Lung microvascular endothelial cell (primary cell): Measurements from ENCODE around the gene FATE1. TPM values are rescaled to one million over a fixed set of nuclear protein-coding genes. Genes with fewer than 3 reads are reported as not detected.
"Not testable (repeated sequence)": the region's sequence is repeated elsewhere in the genome, so short reads cannot be mapped to it uniquely, and the experiment has no call there.

Experiments
- DNase-seq, 2 donors: peaks; one replicate each; pipeline versions ENCODE4 v3.0.0 to v3.0.0-alpha.2; 2010; ENCODE audit warnings: low read depth in 2 of 2
- total RNA-seq: library from RNA; depleted of rRNA; stranded (reverse); fragments of >200 nt; gene quantifications from 2 replicates; pipeline ENCODE4 v1.2.1, GENCODE V29; 2014

FATE1 gene
- not detected in 2 replicates for total RNA-seq

- no peak for DNase-seq
These were observed at the start of gene FATE1 for GRCh38 chrX:151715752-151716151. TSS of gene FATE1 (plus strand) at chrX:151716035. CDS start at chrX:151716120, 85 bp downstream.

- no peak for DNase-seq
These were observed 40.6 kb upstream of the FATE1 start for GRCh38 chrX:151675121-151675746.

- DNase-seq: no peak
These were observed 39.6 kb upstream of the FATE1 start for GRCh38 chrX:151676196-151676595.

GRCh38 chrX:151679798-151680402 lies 35.9 kb upstream of the FATE1 start:
- DNase-seq: no peak

- DNase-seq: peak; percentile 36 to 57
These were observed 35.0 kb upstream of the FATE1 start for GRCh38 chrX:151680805-151681204.

GRCh38 chrX:151687635-151688034 lies 28.2 kb upstream of the FATE1 start:
- no peak for DNase-seq

GRCh38 chrX:151688695-151689094 lies 27.1 kb upstream of the FATE1 start:
- no peak for DNase-seq

GRCh38 chrX:151692825-151693224 lies 23.0 kb upstream of the FATE1 start:
- no peak for DNase-seq

- no peak for DNase-seq
These were observed 21.7 kb upstream of the FATE1 start for GRCh38 chrX:151694121-151694520.

- DNase-seq: no peak
These were observed 20.9 kb upstream of the FATE1 start, which contains the start of gene PRRG3 for GRCh38 chrX:151694661-151695582. TSS of gene PRRG3 (plus strand) at chrX:151695458. CDS start at chrX:151698815, 3,357 bp downstream.

GRCh38 chrX:151695583-151696340 lies 20.1 kb upstream of the FATE1 start:
- DNase-seq: no peak

GRCh38 chrX:151697082-151697481 lies 18.8 kb upstream of the FATE1 start:
- not testable (repeated sequence) for DNase-seq

- no peak for DNase-seq
These were observed 18.3 kb upstream of the FATE1 start for GRCh38 chrX:151697522-151697921.

GRCh38 chrX:151698485-151698884 lies 17.4 kb upstream of the FATE1 start:
- DNase-seq: no peak

- no peak for DNase-seq
These were observed 16.1 kb upstream of the FATE1 start for GRCh38 chrX:151699746-151700145.

GRCh38 chrX:151700581-151700980 lies 15.3 kb upstream of the FATE1 start:
- no peak for DNase-seq

GRCh38 chrX:151701071-151701470 lies 14.8 kb upstream of the FATE1 start:
- DNase-seq: no peak

GRCh38 chrX:151701531-151701930 lies 14.3 kb upstream of the FATE1 start:
- DNase-seq: no peak

GRCh38 chrX:151702026-151702714 lies 13.7 kb upstream of the FATE1 start:
- no peak for DNase-seq

GRCh38 chrX:151702741-151703340 lies 13.0 kb upstream of the FATE1 start:
- no peak for DNase-seq
